Fibroblast of villous mesenchyme (primary cell): ENCODE measurements around the gene PLD6. TPM values are rescaled to one million over a fixed set of nuclear protein-coding genes. Genes with fewer than 3 reads are reported as not detected.

ENCODE experiments used
- DNase-seq: peaks from one replicate; pipeline ENCODE4 v3.0.0-alpha.2; 2010; ENCODE audit warnings: low read depth
- H3K4me3 ChIP-seq: 2 replicates; pipeline ENCODE4 v1.5.1; 2011; ENCODE audit warnings: low read depth, mild to moderate bottlenecking, low read length
- total RNA-seq: library from RNA; depleted of rRNA; stranded (reverse); fragments of >200 nt; gene quantifications from 2 replicates; pipeline ENCODE4 v1.2.3, GENCODE V29; 2012
- TF ChIP-seq, protein P1 (sequence below): IDR thresholded peaks from 2 replicates; pipeline ENCODE4 v1.5.1; 2012; ENCODE audit warnings: low read depth, mild to moderate bottlenecking, low read length; ENCODE audit not compliant: insufficient read depth

Gene PLD6
- total RNA-seq, 1 donor = 5.6 TPM

DNA sequence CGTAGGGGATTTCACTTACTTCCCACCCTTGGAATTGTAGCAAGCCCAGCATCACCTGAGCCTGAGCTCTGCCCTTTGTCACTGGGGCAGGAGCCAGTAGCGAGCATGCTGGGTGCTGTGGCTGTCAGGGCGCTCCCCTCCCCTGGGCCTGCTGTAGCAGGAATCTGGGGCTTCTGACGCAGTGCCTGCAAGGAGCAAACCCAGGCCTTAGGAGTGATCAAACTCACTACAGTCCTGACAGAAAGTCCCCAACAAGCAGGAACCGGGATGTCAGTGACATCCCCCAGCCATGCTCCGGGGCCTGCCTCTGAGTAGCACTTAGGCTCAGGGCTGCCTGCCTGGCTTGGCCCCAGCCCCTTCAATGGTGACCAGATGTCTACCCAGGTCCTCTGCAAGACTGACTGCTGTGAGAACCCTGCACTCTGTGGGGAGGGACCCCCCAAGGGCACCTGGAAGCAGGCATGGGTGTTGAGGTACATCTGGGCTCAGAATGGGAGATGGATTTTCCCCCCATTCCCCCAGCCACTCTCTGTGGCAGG, 23.5 kb downstream of the PLD6 start:
- H3K4me3 ChIP-seq = no peak overlapping the region
- no peak for DNase-seq
- TF ChIP-seq, protein P1, sequence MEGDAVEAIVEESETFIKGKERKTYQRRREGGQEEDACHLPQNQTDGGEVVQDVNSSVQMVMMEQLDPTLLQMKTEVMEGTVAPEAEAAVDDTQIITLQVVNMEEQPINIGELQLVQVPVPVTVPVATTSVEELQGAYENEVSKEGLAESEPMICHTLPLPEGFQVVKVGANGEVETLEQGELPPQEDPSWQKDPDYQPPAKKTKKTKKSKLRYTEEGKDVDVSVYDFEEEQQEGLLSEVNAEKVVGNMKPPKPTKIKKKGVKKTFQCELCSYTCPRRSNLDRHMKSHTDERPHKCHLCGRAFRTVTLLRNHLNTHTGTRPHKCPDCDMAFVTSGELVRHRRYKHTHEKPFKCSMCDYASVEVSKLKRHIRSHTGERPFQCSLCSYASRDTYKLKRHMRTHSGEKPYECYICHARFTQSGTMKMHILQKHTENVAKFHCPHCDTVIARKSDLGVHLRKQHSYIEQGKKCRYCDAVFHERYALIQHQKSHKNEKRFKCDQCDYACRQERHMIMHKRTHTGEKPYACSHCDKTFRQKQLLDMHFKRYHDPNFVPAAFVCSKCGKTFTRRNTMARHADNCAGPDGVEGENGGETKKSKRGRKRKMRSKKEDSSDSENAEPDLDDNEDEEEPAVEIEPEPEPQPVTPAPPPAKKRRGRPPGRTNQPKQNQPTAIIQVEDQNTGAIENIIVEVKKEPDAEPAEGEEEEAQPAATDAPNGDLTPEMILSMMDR = no peak

DNA sequence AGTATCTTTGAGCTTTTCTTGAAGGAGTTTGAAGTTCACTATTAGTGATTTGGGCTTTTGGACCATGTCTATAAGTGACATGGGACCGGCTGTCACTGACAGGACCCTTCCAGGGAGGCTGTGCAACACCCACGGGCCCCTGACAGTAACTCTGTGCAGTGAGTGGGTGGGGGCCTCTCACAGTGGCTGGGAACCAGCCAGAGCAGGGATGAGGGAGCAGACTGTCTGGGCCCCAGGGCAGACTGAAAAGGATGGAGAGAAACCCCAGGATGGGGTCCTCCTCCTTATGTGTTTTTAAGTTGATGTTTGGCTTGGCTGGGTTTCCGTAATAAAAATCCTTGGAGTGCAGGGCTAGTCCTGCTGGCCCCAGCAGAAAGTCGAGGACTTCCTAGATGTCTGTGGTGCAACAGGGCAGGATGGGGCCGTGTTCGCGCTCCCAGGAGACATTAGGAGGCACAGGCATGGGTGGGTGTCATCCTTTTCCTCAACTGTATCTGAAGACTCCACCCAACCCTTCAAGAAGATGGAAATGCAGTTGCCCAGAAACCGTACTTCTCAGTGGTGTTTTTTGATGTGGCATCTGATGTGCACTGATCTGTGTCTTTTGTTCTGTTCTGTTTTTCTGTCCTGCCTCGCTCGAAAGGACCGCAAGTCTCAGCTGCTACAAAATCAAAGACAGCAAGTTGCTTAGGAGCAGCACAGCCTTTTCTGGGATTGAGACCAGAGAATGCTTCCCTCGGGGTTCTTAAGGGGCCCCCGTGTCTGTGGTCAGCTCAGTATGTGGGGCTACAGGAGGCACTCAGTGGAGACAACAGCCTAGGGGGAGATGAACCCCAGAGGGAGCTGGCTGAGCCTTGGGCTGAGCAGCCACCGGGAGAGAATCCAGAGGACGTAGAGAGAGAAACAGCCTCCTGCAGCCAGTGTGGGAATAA, 24.2 kb downstream of the PLD6 start:
- DNase-seq = no peak
- H3K4me3 ChIP-seq = no peak overlapping the region
- TF ChIP-seq, protein P1 = no peak

GRCh38 chr17:17180741-17181525, 25.2 kb downstream of the PLD6 start:
- H3K4me3 ChIP-seq = no peak overlapping the region
- DNase-seq = no peak
- TF ChIP-seq, protein P1 = no peak

DNA sequence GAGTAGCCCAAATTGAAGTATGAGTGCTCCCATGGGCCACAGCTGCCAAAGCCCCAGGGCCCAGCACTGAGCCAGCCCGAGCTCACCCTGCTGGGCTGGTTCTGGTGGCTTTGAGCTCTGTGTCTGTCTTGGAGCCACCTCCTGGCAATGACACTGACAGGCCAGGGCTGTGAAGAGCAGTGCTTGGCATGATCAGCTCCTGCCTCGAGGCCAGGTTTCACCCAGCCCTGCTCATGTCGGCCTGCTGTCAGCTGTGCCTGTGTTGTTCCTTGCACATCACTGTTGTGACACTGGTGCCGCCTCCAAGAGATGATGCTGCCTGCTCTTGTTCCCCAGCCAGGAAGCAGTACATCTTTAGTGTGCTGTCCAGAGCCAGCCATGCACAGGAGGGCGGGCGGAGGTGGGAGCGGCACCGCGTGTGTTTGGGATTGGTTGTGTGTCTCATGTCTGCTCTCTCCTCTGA, 26.0 kb downstream of the PLD6 start:
- no peak overlapping the region for H3K4me3 ChIP-seq
- DNase-seq = no peak
- TF ChIP-seq, protein P1 = no peak

DNA sequence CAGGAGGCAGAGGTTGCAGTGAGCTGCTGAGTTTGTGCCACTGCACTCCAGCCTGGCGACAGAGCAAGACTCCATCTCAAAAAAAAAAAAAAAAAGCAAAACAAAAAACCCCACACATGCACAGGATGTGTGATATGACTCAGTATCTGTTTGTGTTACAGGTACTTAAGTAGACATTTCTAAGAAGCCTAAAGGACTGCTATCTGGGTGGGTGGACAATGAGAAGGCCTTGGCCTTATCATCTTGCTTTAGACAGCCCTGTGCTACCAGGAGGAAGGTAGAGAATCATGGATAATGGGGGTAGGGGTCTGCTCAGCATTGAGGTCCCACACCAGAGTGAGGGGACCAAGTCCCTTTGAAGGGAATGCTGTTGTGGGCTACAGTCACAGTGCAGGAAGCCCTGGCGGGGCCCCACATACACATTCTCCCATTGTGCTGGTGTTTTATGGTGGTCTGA, 26.7 kb downstream of the PLD6 start:
- TF ChIP-seq, protein P1 = no peak
- DNase-seq = no peak
- no peak overlapping the region for H3K4me3 ChIP-seq

- H3K4me3 ChIP-seq = no peak overlapping the region
- DNase-seq = no peak
- TF ChIP-seq, protein P1 = no peak
Measured at GRCh38 chr17:17177176-17177575, 29.0 kb downstream of the PLD6 start.
